B cell (primary cell): ENCODE data around the gene NF2.

Experiments
- EZH2 ChIP-seq: IDR thresholded peaks from 2 replicates; pipeline ENCODE4 v1.6.1; 2012; ENCODE audit warnings: borderline replicate concordance, low read depth, mild to moderate bottlenecking, moderate library complexity, low read length; ENCODE audit not compliant: insufficient read depth, poor library complexity, severe bottlenecking
- TF ChIP-seq, protein P1 (sequence below): fragments of 200-600 bp; IDR thresholded peaks from one replicate; pipeline ENCODE4 v1.8.0; 2022; ENCODE audit warnings: antibody characterized with exemption, mild to moderate bottlenecking

DNA sequence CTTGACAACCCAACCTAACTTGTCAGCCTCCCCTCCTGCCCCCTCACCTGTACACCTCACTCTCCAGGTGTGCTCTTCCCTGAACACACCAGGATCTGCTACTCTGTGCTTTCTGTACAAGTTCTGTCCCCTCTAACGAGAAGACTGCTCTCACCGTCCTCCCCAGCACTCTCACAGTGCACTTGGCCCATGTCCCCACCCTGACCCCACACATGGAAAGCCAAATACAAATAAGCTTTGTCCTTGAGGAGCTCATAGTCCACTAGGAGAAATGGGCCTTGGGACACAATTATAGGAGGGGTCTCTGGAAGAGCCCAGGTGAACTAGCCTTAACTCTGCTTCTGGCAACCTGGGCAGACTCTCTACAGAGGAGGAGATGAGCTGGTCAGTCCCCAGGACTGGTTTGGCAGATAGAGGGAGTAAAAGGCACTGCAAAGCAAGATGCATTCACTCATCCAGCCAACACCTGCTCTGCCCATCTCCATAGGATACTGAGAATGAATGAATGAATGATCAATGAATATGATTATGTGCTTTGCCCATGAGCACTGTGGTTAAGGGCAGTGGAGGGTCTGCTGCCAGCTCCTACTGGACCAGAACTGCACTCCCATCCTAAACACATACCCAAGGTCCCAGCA, 32.4 kb upstream of the NF2 start:
- TF ChIP-seq, protein P1, sequence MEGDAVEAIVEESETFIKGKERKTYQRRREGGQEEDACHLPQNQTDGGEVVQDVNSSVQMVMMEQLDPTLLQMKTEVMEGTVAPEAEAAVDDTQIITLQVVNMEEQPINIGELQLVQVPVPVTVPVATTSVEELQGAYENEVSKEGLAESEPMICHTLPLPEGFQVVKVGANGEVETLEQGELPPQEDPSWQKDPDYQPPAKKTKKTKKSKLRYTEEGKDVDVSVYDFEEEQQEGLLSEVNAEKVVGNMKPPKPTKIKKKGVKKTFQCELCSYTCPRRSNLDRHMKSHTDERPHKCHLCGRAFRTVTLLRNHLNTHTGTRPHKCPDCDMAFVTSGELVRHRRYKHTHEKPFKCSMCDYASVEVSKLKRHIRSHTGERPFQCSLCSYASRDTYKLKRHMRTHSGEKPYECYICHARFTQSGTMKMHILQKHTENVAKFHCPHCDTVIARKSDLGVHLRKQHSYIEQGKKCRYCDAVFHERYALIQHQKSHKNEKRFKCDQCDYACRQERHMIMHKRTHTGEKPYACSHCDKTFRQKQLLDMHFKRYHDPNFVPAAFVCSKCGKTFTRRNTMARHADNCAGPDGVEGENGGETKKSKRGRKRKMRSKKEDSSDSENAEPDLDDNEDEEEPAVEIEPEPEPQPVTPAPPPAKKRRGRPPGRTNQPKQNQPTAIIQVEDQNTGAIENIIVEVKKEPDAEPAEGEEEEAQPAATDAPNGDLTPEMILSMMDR, result no peak
- no peak for TF ChIP-seq EZH2
